Ureter (tissue), 1 donor: ENCODE data around the gene LMNB1. TPM values are rescaled to one million over a fixed set of nuclear protein-coding genes. Genes with fewer than 3 reads are reported as not detected.
"Not testable (repeated sequence)": the region's sequence is repeated elsewhere in the genome, so short reads cannot be mapped to it uniquely, and the experiment has no call there.

Experiments used
- DNase-seq: peaks from one replicate; pipeline ENCODE4 v3.0.0-alpha.2; 2020; ENCODE audit warnings: low spot score
- total RNA-seq: library from RNA; stranded (reverse); gene quantifications from one replicate; pipeline ENCODE4 v1.2.4, GENCODE V29; 2023
- donor health status: DM: yes; HTN: yes; CAD: no.

The LMNB1 gene
- total RNA-seq, 1 donor from 2014 or later, result 7.3 TPM

DNA sequence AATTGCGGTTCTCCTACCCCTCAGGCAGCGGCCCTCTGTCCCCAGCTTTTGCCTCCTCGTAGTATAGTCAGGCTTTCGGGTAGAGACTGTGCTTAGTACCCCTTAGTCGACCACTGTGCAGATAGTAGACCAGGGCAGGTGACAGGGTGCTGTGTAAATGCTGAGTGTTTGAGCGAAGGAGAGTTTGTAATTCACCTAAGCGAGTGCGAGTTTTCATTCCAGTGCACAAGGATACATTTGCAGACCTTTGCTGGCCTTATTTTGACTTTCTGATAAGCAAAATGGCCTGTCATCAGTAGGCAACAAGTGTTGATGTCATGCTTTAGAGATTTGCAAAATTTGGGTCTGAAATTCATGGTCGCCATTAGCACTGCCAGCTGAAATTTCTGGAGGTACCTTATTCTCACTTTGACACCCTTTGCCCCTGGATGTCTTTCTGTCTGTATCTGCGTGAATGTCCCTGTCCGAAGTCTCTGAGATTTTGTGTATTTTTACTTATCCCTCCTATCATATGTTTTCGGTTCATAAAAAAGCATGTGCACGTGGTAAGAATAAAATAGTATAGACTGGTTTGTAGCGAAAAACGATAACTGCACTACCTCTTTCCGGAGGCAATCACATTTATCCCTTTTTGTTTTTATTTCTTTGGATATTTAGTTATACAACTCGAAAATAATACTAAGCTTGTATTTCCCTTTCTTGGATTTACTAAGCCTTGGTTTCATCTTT is 1.9 kb downstream of the LMNB1 start:
- no peak for DNase-seq

DNA sequence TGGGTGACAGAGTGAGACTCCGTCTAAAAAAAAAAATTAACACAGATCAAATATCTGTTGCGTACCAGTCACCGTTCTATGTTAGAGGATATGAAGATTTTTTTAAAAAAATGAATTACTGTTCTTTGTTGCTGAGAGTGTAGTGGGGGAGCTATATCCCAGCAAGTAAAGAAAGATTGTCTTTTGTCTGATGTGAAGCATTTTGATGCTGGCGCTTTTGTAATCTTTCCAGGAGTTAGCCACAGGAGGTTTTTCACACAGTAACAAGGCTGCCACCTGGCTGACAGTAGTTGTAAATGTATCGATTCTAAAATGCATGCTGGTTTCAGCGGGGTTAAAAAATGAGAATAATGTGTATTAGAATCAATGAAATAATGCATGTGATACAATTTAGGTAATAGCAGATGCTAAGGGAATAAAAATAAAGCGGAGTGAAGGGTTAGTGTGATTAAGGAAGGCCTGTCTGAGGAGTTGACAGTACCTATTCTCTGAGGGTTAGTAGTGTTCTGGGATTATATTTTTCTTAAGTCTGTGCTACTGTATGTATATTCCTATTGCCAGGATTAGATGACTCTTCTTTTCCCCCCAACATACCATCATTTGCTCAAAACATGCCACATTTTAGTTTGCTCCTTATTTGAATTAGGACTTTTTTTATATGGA is 3.4 kb downstream of the LMNB1 start:
- DNase-seq, result no peak

DNA sequence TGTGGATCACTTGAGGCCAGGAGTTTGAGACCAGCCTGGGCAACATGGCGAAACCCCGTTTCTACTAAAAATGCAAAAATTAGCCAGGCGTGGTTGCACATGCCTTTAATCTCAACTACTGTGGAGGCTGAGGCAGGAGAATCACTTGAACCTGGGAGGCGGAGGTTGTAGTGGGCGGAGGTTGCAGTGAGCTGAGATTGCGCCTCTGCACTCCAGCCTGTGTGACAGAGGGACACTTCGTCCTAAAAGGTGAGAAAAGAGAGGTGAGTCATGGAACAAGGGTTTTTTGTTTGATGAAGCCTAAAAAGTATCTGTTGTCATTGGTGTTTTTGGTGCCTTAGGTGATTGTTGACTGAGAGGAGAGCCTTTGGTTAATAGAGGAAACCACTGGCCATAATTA is 11.5 kb downstream of the LMNB1 start:
- not testable (repeated sequence) for DNase-seq

DNA sequence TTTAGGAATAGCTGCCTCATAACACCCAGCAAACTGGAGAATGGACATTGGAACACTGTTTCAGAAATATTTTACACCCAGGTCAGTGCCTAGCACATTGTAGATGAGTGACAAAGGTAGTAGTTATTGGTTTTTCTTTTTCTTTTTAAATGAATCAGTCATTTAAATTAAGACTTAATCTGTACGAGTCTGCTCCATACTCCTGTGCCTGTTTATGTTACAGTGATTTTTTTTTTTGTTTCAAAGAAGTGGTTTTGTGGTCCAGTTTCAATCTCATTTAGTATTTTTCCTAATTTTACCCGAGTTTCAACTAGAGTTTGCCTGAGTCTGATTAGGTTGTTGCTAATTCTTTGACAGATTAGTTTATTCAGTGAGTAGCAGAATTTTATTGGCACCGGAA is 16.2 kb downstream of the LMNB1 start:
- DNase-seq, result no peak

DNA sequence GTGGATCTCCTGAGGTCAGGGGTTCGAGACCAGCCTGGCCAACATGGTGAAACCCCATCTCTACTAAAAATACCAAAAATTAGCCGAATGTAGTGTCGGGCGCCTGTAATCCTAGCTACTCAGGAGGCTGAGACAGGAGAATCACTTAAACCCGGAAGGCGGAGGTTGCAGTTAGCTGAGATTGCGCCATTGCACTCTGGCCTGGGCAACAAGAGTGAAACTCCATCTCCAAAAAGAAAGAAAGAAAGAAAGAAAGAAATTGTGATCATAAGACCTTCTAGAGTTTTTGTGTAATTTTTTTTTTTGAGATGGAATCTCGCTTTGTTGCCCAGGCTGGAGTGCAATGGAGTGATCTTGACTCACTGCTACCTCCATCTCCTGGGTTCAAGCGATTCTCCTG is 16.7 kb downstream of the LMNB1 start:
- not testable (repeated sequence) for DNase-seq

DNA sequence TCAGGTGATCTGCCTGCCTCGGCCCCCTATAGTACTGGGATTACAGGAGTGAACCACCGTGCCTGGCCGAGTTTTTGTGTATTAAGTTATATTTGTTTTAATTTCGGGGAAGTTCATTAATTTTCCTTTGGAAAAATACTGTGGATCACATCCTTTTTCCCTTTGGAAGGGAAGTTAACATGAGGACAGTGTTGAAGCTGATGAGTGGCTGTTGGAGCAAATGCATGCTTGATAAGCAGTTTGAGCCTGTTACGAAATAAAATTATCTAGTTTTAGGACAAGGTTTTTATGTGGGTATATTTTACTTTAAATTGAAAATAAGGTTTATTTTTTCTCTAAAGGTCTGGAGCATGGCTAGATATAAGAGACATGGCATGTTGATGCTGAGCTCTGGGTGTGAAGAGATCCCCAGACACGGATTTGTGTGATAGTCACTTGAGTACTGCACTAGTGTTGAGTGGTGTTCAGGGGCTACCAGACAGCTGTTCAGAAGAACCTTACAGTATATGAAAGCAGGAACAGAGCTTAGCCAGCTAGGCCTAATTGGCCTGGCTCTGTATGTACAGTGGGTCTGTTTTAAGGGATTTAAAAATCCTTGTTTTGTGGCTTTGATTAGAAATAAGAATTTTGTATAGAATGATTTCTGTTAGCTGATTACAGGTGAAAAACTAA is 17.4 kb downstream of the LMNB1 start:
- no peak for DNase-seq

DNA sequence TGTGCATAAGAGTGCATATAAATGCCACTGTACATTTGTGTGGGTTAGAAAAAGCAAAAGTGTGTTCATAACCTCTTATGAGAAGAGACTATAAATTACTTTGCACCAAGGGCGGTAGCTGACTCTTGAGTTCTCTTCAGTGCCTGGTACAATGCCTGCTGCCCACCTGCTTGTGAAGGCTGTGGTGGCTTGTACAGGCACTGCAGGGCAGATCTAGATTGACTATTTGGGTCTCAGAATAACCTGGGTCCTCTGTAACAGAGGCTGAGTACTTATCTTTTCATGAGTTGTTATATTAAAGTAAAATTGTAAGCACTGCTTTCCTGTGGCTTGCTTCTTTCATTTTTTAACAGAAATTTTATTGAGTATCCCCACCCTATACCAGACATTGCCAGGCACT is 22.8 kb downstream of the LMNB1 start:
- no peak for DNase-seq

DNA sequence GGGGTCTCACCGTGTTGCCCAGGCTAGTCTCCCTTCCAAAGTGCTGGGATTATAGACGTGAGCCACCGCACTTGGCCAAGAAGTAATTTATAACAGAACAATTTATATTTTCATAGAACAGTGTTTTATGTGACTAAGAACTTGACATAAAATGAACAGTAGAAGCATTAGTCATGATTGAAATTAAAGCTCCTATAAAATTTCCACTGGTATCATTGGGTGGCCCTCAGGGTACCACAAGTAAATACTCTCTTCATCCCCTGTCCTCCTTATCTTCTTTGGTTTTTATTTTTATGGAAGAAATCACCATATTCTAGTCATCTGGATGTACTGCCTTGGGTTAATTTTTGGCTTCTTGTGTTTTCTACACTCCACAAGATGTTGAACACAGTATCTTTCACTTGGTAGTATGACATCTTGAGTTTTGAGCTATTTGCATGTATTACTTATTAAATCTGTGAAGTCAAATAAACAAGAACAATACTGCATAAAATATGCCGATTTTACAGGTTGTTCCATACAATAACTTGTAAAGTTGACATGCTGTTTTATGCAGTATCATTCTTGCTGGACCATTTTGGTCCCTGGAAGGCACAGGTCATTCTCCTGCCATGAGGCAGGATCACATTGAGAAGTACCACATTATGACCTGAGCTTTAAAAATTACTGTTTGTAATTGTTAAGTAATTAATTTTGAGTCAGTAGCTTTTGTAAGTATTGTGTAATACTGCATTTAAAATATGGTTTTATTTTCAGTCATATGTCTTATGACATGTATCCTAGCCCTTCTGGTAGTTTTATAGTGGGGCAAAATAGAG is 24.4 kb downstream of the LMNB1 start:
- DNase-seq, result no peak

DNA sequence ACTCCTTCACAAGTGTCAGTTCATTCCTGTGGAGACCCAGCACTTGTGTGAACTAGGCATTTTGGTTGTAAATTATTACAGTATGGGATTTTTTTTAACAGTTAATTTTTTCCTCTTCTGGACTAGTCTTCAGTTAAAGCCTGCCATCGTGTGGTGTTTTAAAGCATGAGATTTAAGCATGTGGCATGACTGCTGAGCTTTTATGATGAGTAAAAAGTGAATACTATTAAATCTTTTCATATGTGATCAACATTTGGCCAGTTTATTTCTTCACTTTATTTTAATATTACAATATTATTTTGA is 25.0 kb downstream of the LMNB1 start:
- DNase-seq, result no peak

DNA sequence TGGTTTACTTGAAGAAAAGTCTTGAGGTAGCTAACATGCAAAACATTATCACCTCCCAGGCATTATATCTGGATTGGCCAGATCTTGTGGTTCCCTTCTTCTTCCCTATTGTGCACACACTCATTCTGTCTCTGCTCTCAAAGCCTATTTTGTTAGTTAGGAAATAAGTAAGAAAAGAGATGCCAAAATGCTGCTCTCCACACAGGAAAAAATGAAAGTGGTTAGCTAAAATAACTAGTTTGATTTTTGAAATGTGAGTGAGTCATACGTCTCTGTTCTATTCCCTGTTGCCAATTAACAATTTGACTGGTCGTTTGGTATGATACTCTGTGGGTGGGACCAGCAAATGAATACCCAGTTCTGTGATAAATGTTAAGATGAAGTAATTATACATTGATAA is 28.1 kb downstream of the LMNB1 start:
- no peak for DNase-seq

DNA sequence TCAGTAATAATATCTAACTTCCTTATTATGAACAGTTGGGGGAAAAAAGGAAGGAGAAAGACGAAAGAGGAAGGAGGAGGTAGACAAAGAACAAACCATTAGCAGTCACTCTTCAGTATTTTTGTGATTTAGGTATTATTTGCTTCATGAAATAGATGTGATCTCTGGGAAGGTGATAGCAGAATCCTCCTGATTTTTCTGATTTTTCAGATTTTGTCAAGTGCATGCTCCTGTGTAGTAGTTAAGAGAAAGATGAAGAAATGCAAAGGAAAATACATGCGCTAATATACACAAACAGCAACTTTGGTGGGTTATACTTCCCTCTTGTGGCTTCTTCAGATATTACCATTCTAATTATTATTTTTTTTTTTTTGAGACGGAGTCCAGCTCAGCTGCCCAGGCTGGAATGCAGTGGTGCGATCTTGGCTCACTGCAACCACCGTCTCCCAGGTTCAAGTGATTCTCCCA is 31.6 kb downstream of the LMNB1 start:
- no peak for DNase-seq

DNA sequence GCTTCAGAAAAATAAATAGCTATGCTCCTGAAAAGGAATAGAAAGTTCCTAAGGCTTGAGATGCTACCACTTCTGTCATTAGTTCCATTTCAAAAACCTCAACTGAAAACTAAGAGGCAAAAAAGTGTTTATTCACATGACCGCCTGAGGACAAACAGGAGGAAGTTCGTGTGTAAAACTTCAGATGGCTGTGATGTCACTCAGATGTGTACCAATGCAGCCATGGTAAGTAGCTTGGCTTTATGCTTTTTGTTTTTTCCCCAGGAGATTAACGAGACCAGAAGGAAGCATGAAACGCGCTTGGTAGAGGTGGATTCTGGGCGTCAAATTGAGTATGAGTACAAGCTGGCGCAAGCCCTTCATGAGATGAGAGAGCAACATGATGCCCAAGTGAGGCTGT is 33.0 kb downstream of the LMNB1 start:
- no peak for DNase-seq

DNA sequence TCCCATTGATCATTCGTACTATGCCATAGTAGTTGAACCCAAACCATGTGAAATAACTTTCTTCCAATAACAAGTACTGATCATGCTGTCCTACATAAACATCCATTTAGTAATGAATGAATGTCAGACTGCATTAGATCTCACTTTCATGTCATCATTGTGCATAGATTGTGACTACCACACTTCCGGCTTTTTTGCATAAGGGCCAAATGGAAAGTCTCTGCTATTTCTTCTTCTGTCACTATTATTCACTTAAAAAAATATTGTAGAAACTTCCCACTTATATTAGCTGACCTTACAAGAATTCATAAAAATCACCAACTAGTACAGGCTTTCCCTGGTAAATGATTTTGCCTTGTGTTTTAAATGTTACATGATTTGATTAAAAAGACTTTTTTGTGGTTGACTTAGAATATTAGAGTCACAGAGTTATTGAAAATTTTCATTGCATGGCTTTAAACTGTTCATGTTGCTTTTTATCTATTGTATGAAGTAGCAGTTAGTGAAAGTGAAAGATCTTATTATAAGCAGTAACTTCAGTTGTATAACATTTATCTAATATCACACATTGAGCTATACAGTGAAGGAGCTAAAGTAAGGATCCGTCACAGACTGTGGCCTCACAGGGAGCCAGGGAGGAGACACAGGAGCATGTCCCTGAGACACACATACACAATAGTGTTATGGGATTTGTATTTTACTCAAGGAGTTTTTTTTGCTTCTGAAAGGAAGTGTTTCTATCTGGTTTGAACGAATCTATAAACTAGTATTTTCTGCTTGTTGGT is 33.9 kb downstream of the LMNB1 start:
- DNase-seq, result no peak

DNA sequence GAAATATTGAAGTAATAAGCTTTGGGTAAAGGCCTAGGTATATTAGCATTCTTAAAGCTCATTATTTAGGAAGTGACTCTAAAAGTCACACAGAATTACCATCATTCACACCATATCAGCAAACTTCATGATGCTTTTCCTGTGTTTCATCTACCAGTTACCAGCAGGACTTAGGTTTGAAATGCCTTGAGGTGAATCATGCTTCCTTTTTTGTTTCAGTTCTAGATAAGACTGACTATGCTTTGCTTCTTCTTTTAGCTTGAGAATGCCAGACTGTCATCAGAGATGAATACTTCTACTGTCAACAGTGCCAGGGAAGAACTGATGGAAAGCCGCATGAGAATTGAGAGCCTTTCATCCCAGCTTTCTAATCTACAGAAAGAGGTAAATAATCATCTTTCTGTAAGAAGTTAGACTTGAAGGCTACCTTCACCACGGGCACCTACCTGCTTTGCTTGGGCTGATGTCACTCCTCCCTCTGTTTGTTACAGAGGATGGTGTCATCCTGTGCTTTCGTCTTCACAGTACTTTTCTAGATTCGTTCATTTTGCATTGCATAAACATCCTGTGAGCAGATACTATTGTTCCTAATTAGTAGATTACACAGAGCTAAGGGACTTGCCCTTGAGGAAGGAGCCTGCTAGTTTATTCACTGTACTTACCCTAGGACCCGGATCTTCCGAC is 34.7 kb downstream of the LMNB1 start:
- DNase-seq, result no peak

DNA sequence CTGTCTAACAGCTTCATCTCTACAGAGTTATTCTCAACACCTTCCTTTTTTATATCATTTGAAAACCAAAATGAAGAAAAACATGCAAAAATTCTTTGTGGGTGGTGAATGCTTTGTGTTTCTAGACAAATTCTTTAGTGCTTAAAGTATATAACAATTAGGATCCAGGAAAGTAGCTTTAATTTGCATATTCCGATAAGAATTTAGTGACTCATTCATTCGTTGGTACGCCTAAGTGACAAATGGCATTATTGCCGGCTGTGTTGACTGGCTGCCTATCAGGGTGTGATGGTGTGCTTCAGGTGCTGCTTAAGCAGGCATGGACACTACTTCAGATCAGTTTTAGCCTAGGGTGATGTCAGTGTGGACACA is 35.2 kb downstream of the LMNB1 start:
- no peak for DNase-seq

DNA sequence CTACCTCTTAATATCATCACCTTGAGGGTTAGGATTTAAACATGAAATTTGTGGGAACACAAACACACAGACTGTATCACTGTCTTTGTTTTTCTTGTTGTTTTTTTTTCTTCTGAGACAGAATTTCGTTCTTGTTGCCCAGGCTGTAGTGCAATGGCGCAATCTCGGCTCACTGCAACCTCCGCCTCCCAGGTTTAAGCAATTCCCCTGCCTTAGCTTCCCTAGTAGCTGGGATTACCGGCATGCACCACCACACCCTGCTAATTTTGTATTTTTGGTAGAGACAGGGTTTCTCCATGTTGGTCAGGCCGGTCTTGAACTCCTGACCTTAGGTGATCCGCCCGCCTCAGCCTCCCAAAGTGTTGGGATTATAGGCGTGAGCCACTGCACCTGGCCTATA is 36.9 kb downstream of the LMNB1 start:
- not testable (repeated sequence) for DNase-seq

DNA sequence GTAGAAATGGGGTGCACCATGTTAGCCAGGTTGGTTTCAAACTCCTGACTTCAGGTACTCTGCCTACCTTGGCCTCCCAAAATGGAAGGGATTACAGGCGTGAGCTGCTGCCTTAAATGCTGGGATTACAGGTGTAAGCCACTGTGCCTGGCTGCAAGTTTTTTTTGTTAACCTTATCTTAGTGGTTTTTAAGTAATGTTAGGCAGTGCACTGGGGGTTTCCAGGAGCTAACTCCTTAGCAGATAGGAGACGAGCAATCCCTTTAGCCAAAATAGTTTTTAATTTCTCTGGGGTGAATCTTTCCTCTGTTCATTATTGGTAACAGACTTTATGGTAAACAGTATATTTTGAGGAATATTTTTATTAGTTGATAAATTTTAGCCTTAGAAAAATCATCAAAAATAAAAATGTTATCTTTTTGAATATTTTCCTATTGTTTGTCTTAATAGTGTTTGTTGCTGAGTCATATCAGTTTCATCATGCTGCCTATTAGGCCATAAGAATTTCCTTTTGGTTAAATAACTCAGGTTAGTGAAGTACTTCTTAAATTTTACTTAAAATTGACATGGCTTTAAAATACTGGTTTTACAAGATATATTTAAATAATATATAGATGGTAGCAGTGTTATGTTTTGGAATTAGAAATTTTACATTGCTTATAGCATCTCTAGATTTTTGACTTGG is 37.9 kb downstream of the LMNB1 start:
- DNase-seq, result no peak

DNA sequence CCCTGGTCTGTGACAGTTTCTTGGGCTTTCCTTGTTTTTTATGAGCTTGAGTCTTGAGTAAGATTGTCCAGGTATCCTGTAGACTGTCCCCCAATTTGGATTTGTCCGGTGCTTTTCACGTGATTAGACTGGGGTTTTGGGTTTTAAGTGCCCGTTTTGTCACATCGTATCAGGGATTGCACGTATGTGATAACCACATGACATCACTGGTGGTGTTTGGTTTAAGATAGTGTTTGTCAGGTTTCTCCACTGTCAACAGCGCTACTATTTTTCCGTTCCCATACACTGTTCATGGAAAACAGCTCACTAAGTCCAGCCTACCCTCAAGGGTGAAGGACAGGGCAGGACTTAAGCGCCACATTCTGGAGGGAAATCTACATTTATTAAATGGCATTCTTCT is 39.7 kb downstream of the LMNB1 start:
- no peak for DNase-seq

DNA sequence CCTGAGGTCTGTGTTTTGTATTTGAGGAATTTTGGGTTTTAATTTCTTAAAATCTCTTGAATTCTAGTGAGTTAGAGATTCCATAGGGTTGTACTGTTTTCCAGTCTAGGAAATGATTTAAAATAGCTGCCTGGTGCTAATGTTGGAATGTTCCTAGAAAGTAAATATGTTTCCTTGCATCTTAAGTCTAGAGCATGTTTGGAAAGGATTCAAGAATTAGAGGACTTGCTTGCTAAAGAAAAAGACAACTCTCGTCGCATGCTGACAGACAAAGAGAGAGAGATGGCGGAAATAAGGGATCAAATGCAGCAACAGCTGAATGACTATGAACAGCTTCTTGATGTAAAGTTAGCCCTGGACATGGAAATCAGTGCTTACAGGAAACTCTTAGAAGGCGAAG is 41.8 kb downstream of the LMNB1 start:
- no peak for DNase-seq

DNA sequence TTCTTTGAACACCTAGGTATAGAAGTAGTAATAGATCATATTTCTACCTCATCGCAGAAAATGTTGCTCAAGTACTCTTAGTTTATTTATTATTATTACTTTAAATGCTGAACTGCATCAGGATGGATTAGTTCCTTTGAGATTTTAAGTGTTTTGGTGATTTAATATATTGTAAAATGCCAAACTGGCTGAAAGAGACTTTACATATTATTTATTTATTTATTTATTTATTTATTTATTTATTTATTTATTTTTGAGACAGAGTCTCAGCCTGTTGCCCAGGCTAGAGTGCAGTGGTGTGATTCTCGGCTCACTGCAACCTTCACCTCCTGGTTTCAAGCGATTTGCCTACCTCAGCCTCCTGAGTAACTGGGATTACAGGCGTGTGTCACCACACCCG is 42.3 kb downstream of the LMNB1 start:
- no peak for DNase-seq
